ENCODE results near the gene AKAP13.
A peak's percentile ranks its signal among the peaks of the same experiment; 100 is the strongest.

Gene AKAP13

GRCh38 chr15:85716261-85716660 is 335.9 kb downstream of the AKAP13 start:
- no peak for DNase-seq

GRCh38 chr15:85717212-85717611 is 336.8 kb downstream of the AKAP13 start:
- no peak for DNase-seq

- no peak for DNase-seq
These were observed 338.0 kb downstream of the AKAP13 start for GRCh38 chr15:85718271-85718971.

- no peak for DNase-seq
These were observed 338.6 kb downstream of the AKAP13 start for GRCh38 chr15:85718981-85719380.

- no peak for DNase-seq
These were observed 342.2 kb downstream of the AKAP13 start for GRCh38 chr15:85722374-85723152.

GRCh38 chr15:85723960-85724945 is 343.9 kb downstream of the AKAP13 start:
- DNase-seq, result peak; percentile 70

GRCh38 chr15:85725019-85725418 is 344.6 kb downstream of the AKAP13 start:
- DNase-seq, result no peak

GRCh38 chr15:85725564-85725963 is 345.2 kb downstream of the AKAP13 start:
- no peak for DNase-seq

- DNase-seq, result no peak
These were observed 346.1 kb downstream of the AKAP13 start for GRCh38 chr15:85726454-85726853.

GRCh38 chr15:85727068-85727467 is 346.7 kb downstream of the AKAP13 start:
- no peak for DNase-seq

GRCh38 chr15:85730001-85730820 is 349.8 kb downstream of the AKAP13 start:
- DNase-seq, result peak; percentile 79

GRCh38 chr15:85733416-85733815 is 353.0 kb downstream of the AKAP13 start:
- no peak for DNase-seq

GRCh38 chr15:85737061-85737460 is 356.7 kb downstream of the AKAP13 start:
- no peak for DNase-seq

GRCh38 chr15:85741021-85741421 is 360.6 kb downstream of the AKAP13 start:
- DNase-seq, result no peak

GRCh38 chr15:85741662-85742061 is 361.3 kb downstream of the AKAP13 start:
- no peak for DNase-seq

- DNase-seq, result no peak
These were observed 361.9 kb downstream of the AKAP13 start for GRCh38 chr15:85742186-85742821.

GRCh38 chr15:85743392-85744055 is 363.1 kb downstream of the AKAP13 start:
- no peak for DNase-seq

- no peak for DNase-seq
These were observed 364.2 kb downstream of the AKAP13 start for GRCh38 chr15:85744579-85744978.

GRCh38 chr15:85745023-85745422 is 364.6 kb downstream of the AKAP13 start:
- DNase-seq, result no peak

GRCh38 chr15:85745525-85746150 is 365.2 kb downstream of the AKAP13 start:
- DNase-seq, result no peak

GRCh38 chr15:85746641-85747040 is 366.2 kb downstream of the AKAP13 start:
- no peak for DNase-seq

All from CD4-positive, alpha-beta T cell treated with Interleukin-17A for 1 hour (primary cell).